OCI-M2 (cell line): ENCODE data around the gene PPP4C.
"Not testable (repeated sequence)": the region's sequence is repeated elsewhere in the genome, so short reads cannot be mapped to it uniquely, and the experiment has no call there.

Experiments used
- DNase-seq: peaks from one replicate; lab custom pipeline; 2025; ENCODE audit not compliant: unreplicated experiment; lab: John Stamatoyannopoulos, UW

PPP4C gene

DNA sequence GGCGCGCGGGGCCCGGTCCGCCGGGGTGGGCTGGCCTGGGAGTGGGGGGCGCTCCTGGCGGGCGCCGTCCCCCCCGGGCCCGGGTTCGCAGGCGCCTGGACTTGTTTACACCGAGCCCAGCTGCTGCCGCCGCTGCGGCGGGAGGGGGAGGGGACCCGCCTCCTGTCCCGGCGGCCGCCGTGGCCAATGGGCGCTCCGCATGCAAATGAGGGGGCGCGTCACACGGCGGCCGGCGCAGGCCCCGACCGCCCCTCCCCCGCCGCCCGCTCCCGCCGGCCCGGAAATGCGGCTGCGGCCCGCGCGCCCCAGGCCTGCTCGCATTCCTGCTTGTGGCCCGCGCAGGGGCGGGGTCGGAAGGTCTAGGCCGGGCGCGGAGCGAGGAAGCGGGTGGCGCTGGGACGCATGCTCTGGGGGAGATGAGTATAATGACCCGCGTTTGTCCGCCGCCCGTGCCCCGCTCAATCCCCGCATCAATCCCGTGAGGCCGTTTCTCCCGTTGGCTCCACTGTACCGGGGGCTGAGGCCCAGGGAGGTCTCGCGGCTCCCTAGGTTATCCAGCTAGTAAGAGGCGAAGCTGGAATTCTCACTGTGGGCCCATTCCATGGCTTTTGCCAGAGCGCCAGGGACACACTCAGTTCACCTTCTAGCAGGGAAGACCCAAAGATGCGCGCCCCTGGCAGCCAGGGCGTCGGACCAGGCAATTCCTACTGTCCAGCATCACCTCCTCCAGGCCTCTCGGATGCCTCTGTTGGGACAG lies 20.5 kb downstream of the PPP4C start, which contains the start of gene YPEL3:
Gene YPEL3, minus strand, starts transcription at position 109 of the 757 bp plus-strand sequence. CDS start 731 bp downstream, outside the sequence.
- DNase-seq: no peak

DNA sequence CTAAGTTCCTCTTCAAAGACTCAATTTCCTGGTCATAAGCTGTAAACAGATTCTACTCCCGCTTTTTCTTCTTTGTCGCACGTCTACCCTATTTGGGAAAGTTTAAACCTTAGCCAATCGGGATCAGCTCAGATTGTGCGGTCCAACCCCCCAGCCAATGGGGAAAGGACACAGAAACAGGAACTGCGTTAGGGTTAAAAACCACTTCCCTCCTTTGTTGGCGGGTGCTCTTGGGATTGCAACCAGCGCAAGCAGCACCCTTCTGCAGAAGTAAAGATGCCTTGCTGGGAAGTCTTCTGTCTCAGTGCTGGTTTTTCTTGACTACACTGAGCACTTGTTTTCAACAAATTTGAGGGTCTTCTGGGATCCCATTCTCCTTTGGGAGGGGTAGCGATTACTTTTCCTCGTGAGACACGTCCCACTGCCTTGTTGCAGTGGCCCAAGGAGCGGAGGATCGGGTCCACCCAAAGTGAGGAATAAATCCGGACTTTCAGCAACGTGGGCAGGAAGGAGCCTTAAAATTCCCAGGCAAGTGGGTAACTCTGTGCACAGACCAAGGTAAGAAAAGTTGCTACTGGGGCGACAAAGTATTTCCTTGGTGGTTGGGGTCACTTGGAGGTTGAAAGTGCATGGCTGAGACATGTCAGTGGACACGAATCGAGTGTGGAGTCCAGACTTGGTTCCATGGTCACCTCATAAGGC lies 21.2 kb downstream of the PPP4C start:
- no peak for DNase-seq

GRCh38 chr16:30104090-30104489 lies 28.3 kb downstream of the PPP4C start:
- DNase-seq: no peak

- no peak for DNase-seq
These were observed 28.7 kb downstream of the PPP4C start for GRCh38 chr16:30104492-30104891.

GRCh38 chr16:30108059-30108850 lies 32.5 kb downstream of the PPP4C start:
- no peak for DNase-seq

DNA sequence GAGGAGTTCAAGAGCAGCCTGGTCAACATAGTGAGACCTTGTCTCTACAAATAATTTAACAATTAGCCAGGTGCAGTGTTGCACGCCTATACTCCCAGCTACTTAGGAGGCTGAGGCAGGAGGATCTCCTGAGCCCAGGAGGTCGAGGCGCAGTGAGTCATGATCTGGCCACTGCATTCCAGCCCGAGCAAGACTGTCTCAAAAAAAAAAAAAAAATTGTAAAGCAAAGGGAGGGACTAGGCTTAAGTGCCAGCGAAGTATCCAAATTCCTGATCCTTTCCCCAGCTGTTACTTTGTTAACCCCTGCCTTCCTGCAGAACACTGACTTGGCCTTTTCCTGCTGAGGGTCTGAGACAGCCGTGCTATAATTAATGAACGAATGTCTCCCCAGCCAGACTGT lies 34.9 kb downstream of the PPP4C start:
- no peak for DNase-seq

- DNase-seq: no peak
These were observed 36.6 kb downstream of the PPP4C start for GRCh38 chr16:30112197-30113030.

- DNase-seq: no peak
These were observed 37.4 kb downstream of the PPP4C start, which contains the start of gene GDPD3 for GRCh38 chr16:30113031-30113710. Gene GDPD3, minus strand, starts transcription at chr16:30113537. Its CDS starts 59 bp downstream, at chr16:30113478.

DNA sequence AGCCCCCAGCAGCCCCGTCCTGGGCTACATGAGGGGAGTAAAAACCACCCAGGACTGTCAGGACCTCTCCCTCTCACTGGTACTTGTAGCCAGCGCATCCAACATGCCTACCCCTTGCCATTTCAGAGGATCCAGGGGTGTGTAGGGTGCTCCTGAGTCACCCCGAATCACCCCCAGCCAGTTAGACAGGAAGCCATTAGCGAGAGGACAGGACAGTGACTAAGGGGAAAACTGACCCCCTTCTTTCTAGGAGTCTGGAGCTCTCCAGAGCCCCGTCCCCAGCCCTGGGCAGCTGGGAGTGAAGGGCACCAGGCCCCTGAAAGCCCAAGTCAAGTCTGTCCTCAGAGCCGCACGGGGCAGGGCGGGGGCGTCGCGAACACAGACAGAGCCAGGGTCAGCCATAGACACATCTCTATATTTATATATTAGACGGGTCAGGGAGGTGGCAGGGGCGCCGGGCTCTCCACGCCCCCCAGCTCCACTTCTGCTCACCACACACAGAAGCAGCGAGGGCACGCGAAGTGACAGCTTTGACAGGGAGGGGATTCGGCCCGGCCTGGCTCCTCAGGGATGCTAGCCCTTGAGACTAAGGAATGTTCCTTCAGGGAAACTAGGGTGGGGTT lies 38.0 kb downstream of the PPP4C start:
- no peak for DNase-seq

- DNase-seq: no peak
These were observed 38.6 kb downstream of the PPP4C start for GRCh38 chr16:30114411-30114810.

GRCh38 chr16:30114833-30115232 lies 39.0 kb downstream of the PPP4C start:
- not testable (repeated sequence) for DNase-seq

DNA sequence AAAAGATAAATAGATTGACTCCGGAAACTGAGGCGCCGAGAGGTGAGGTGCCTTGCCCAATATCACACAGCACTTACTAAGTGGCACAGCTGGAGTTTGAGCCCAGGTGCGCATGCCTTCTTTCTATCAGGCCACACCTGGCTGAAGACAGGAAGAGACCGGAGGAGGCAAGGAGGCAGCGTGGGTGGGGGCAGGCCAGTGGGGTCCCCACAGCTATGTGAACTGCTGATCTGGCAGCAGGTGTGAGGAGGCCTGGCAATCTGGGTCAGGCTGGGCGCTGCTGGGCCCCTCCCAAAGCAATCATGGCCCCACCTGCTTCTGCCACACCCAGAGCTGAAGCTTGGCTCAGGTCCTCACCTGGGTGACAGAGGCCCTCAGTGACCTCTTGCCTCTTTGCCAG lies 39.4 kb downstream of the PPP4C start:
- DNase-seq: no peak

- DNase-seq: no peak
These were observed 40.8 kb downstream of the PPP4C start for GRCh38 chr16:30116291-30117207.

DNA sequence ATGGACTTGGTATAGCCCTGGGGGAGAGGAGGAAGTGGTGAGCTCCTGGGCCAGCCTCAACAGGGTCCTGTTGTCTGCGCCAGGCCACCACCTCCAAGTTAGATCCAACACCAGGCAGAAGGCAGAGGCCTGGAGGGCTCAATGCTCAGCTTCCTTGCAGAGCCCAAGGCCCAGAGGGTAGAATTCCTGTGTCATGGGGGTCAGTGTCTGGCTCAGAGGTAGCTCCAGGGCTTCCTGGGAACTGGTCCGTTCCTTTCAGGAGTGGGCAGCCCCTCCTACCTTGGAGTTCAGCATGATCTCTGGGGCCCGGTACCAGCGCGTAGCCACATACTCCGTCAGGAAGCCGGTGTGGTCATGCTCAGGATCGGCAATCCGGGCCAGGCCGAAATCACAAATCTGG lies 42.0 kb downstream of the PPP4C start:
- no peak for DNase-seq

DNA sequence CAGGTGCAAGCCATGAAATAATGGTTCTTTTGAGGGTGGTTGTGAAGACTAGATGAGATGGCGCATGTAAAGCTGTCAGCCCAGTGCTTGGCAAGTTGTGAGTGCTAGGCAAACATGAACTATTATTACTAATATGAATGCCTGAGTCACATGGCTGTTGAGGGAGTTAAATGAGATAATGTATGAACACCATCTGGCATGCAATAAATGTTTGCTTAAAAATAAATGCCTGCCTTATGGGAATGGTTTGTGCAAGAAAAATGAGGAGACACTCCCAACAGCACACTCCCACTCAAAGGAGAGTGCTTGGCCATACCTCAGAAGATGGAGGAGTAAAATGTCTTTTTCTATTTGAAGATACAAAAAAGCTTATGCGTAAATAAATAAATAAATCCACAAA lies 43.6 kb downstream of the PPP4C start:
- DNase-seq: no peak

DNA sequence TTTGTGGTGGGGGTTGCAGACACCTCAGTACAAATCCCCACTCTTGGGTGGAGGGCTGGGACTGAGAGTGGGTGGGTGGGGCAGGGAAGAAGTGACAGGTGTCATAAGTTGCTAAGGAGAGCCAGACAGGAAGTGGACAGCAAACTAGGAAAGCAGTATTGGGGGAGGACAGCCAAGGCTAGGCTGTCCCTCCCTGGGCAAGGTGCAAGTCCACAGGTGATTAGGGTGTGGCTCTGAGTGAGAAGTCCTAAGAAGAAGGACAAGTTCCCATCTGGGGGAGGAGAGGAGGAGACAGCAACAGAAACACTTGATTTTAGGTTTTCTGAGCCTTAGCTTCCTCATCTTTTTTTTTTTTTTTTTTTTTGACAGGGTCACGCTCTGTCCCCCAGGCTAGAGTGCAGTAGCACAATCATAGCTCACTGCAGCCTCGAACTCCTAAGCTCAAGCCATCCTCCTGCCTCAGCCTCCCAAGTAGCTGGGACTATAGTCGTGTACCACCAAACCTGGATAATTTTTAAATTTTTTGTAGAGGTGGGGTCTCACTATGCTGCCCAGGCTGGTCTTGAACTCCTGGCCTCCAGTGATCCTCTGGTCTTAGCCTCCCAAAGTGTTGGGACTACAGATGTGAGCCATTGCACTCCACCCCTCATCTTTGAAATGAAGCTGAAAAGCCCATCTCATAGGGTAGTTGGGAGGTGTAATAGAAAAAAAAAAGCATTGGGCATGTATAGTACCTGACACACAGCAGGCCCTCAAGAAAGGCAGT lies 44.7 kb downstream of the PPP4C start:
- no peak for DNase-seq

- no peak for DNase-seq
These were observed 46.2 kb downstream of the PPP4C start for GRCh38 chr16:30121741-30122571.
